Psoas muscle (tissue), 8 donors: ENCODE measurements around the gene CHEK2. TPM values are rescaled to one million over a fixed set of nuclear protein-coding genes. Genes with fewer than 3 reads are reported as not detected.
"Not testable (repeated sequence)": the region's sequence is repeated elsewhere in the genome, so short reads cannot be mapped to it uniquely, and the experiment has no call there.

Experiments used
- ATAC-seq, 4 donors: fragments of 200-7000 bp; cut with Tn5 transposase; one replicate each; pipeline ENCODE4 v1.9.1; 2020; ENCODE audit warnings: moderate library complexity in 3 of 4, mild to moderate bottlenecking in 2 of 4
- DNase-seq, 2 donors: peaks; one replicate each; pipeline ENCODE4 v3.0.0-alpha.2; 2020
- H3K27ac ChIP-seq: fragments of 200-600 bp; one replicate; pipeline ENCODE4 v1.8.0; 2022
- H3K27me3 ChIP-seq, 3 donors: fragments of 200-600 bp in 1 of 3; one replicate each; pipeline versions ENCODE4 v1.6.1 to v1.8.0; 2013 to 2022; ENCODE audit warnings: low read length in 2 of 3, mild to moderate bottlenecking in 2 of 3, moderate library complexity in 1 of 3; ENCODE audit not compliant: insufficient read depth in 3 of 3
- H3K36me3 ChIP-seq, 2 donors: fragments of 200-600 bp in 1 of 2; one replicate each; pipeline versions ENCODE4 v1.6.1 to v1.8.0; 2013 to 2022; ENCODE audit warnings: low read depth in 1 of 2, mild to moderate bottlenecking in 1 of 2, moderate library complexity in 1 of 2; ENCODE audit not compliant: insufficient read depth in 1 of 2
- H3K4me1 ChIP-seq: fragments of 200-600 bp; one replicate; pipeline ENCODE4 v1.8.0; 2022
- H3K4me3 ChIP-seq: fragments of 200-600 bp; one replicate; pipeline ENCODE4 v1.8.0; 2022; ENCODE audit warnings: mild to moderate bottlenecking
- H3K9me3 ChIP-seq: fragments of 200-600 bp; one replicate; pipeline ENCODE4 v1.8.0; 2022
- CTCF ChIP-seq: fragments of 200-600 bp; IDR thresholded peaks from one replicate; pipeline ENCODE4 v1.8.0; 2022; ENCODE audit warnings: antibody characterized with exemption
- WGBS, 3 donors: extraction: QIAGEN DNeasy Blood & Tissue Kit; methylation state at CpG; one replicate each; pipeline versions ENCODE4 v1.1.6 to v1.1.7; 2013; 5-methylcytosine and 5-hydroxymethylcytosine counted together
- intact Hi-C, 2 donors: fragments of 100-400 bp; cut with DNase I; formaldehyde crosslinking; loops; one replicate each; pipeline versions ENCODE4 v1.11.0 to v1.14.2; 2022
- polyA plus RNA-seq, 3 donors: library from polyadenylated mRNA; stranded (reverse); fragments of 200-250 nt; gene quantifications; one replicate each; pipeline ENCODE4 v1.2.3, GENCODE V29; 2013
- total RNA-seq, 4 donors: library from RNA; stranded (reverse); fragmentation: NEBNext Ultra II Directional in 2 of 4; extraction: Animal tissue kit (Norgen Biotek cat#: 25700) in 2 of 4; gene quantifications; one replicate each; pipeline versions ENCODE4 v1.2.1 to v1.2.4, GENCODE V29; 2021 to 2023
- donor health status: healthy with polysubstance abuse.
- donor health status: DM: no; HTN: no; CAD: no; lungs with moderate emphysema.
- donor health status: Bipolar disorder and iron deficiency.
- donor health status: healthy.
- donor health status: DM: yes; HTN: yes; CAD: no.
- donor health status: DM: no; HTN: no; CAD: no.
- donor health status: DM: no; HTN: no; CAD: no.
- donor health status: DM: yes; HTN: yes; CAD: no.

CHEK2 gene
- total and polyA plus RNA-seq, 7 donors = 1.2 to 14.8 (median 2.3) TPM

- TF ChIP-seq CTCF = no peak
- no peak for ATAC-seq
- Histone ChIP-seq H3K4me1 (peaks cover 3% of the 10 kb centered on the region), H3K9me3 (no peaks in the 10 kb centered on the region), H3K4me3 (no peak overlapping the region), H3K27me3 (no peaks in the 10 kb centered on the region), H3K36me3 (no peaks in the 10 kb centered on the region), H3K27ac (no peak overlapping the region)
- no peak for DNase-seq
- intact Hi-C loops = no loop called here
- 81 to 91% (median 84%) methylated on average over 6 of the region's 6 CpGs for WGBS, 3 donors
These were observed 27.2 kb upstream of the CHEK2 start for GRCh38 chr22:28768701-28769393.

GRCh38 chr22:28766628-28767027, 25.0 kb upstream of the CHEK2 start:
- Histone ChIP-seq H3K9me3 (no peaks in the 10 kb centered on the region), H3K4me1 (no peaks in the 10 kb centered on the region), H3K4me3 (no peak overlapping the region), H3K27me3 (no peaks in the 10 kb centered on the region), H3K27ac (no peak overlapping the region), H3K36me3 (no peaks in the 10 kb centered on the region)
- DNase-seq (no peak), ATAC-seq (no peak)
- 89 to 94% (median 92%) methylated on average over 3 of the region's 3 CpGs for WGBS, 3 donors
- intact Hi-C loops = no loop called here
- TF ChIP-seq CTCF = no peak

- 90 to 95% (median 94%) methylated on average over 4 of the region's 4 CpGs for WGBS, 3 donors
- ATAC-seq, intact Hi-C loops: not testable (repeated sequence)
These were observed 20.4 kb upstream of the CHEK2 start for GRCh38 chr22:28762000-28762399.

GRCh38 chr22:28761449-28761755, 19.8 kb upstream of the CHEK2 start:
- Histone ChIP-seq H3K27ac (no peak overlapping the region), H3K4me3 (no peak overlapping the region), H3K9me3 (no peaks in the 10 kb centered on the region), H3K36me3 (no peaks in the 10 kb centered on the region), H3K27me3 (no peaks in the 10 kb centered on the region), H3K4me1 (no peaks in the 10 kb centered on the region)
- intact Hi-C loops = no loop called here
- DNase-seq (no peak), ATAC-seq (no peak)
- 89 to 94% (median 92%) methylated on average over 10 of the region's 10 CpGs for WGBS, 3 donors
- TF ChIP-seq CTCF = no peak

More at GRCh38 chr22:28762000-28762399, 20.4 kb upstream of the CHEK2 start:
- H3K9me3 ChIP-seq, H3K36me3 ChIP-seq, H3K27me3 ChIP-seq, H3K4me1 ChIP-seq, DNase-seq, H3K4me3 ChIP-seq, H3K27ac ChIP-seq: not testable (repeated sequence)

- ATAC-seq = no peak
- Histone ChIP-seq H3K36me3 (no peaks in the 10 kb centered on the region), H3K4me1 (no peaks in the 10 kb centered on the region), H3K27me3 (no peaks in the 10 kb centered on the region), H3K4me3 (no peak overlapping the region), H3K27ac (no peak overlapping the region), H3K9me3 (no peaks in the 10 kb centered on the region)
- TF ChIP-seq CTCF = no peak
- DNase-seq = no peak
- WGBS, 3 donors = 62 to 70% (median 66%) methylated on average over 3 of the region's 3 CpGs
- intact Hi-C loops = no loop called here
These were observed 18.4 kb upstream of the CHEK2 start for GRCh38 chr22:28759861-28760560.

- H3K27me3 ChIP-seq, intact Hi-C loops, DNase-seq, H3K27ac ChIP-seq, H3K4me1 ChIP-seq, H3K9me3 ChIP-seq, ATAC-seq, H3K4me3 ChIP-seq: not testable (repeated sequence)
- 93 to 94% (median 93%) methylated on average over 3 of the region's 3 CpGs for WGBS, 3 donors
- peaks cover 0 to 21% of the 10 kb centered on the region in 2 donors for H3K36me3 ChIP-seq
These were observed 12.9 kb upstream of the CHEK2 start for GRCh38 chr22:28754512-28754911.
